Activated B cell treated with CpG ODN at 0.5 μM for 24 hours (primary cell): ENCODE measurements around the gene FHIP1A. TPM values are rescaled to one million over a fixed set of nuclear protein-coding genes. Genes with fewer than 3 reads are reported as not detected.

Source experiments
- ATAC-seq: fragments of 200-7000 bp; cut with Tn5 transposase; one replicate; pipeline ENCODE4 v1.10.0; 2021; ENCODE audit warnings: low read depth, mild to moderate bottlenecking, moderate library complexity
- CTCF ChIA-PET: fragments of 350-600 bp; sonication (Branson Sonifier 250); formaldehyde crosslinking; loops from one replicate; lab custom pipeline; 2021; ENCODE audit warnings: antibody characterized with exemption; lab: Charles Lee
- POLR2A ChIA-PET: fragments of 350-600 bp; sonication (Branson Sonifier 250); formaldehyde crosslinking; loops from one replicate; lab custom pipeline; 2021; ENCODE audit warnings: antibody characterized with exemption; lab: Charles Lee
- DNase-seq: peaks from one replicate; pipeline ENCODE4 v3.0.0; 2022
- H3K27ac Mint-ChIP-seq: one replicate; pipeline ENCODE4 v1.8.0; 2020; ENCODE audit warnings: mixed read lengths
- H3K27me3 Mint-ChIP-seq: one replicate; pipeline ENCODE4 v1.8.0; 2021; ENCODE audit warnings: mixed read lengths
- H3K36me3 Mint-ChIP-seq: one replicate; pipeline ENCODE4 v1.8.0; 2021; ENCODE audit warnings: low read depth, mixed read lengths
- H3K4me1 Mint-ChIP-seq: one replicate; pipeline ENCODE4 v1.8.0; 2021; ENCODE audit warnings: mixed read lengths
- H3K4me3 Mint-ChIP-seq: one replicate; pipeline ENCODE4 v1.8.0; 2020; ENCODE audit warnings: mild to moderate bottlenecking, mixed read lengths
- H3K9me3 Mint-ChIP-seq: one replicate; pipeline ENCODE4 v1.8.0; 2020; ENCODE audit warnings: mixed read lengths
- intact Hi-C: fragments of 100-400 bp; cut with micrococcal nuclease; formaldehyde crosslinking; loops from one replicate; pipeline ENCODE4 v1.15.1; 2024
- total RNA-seq: library from RNA; stranded (reverse); gene quantifications from 2 replicates; pipeline ENCODE4 v1.2.3, GENCODE V29; 2022
- TF ChIP-seq, protein P1 (sequence below): fragments of 200-600 bp; IDR thresholded peaks from one replicate; pipeline ENCODE4 v1.8.0; 2022; ENCODE audit warnings: antibody characterized with exemption, mild to moderate bottlenecking

Gene FHIP1A
- total RNA-seq, 1 donor from 2014 or later = 0.04 TPM

DNA sequence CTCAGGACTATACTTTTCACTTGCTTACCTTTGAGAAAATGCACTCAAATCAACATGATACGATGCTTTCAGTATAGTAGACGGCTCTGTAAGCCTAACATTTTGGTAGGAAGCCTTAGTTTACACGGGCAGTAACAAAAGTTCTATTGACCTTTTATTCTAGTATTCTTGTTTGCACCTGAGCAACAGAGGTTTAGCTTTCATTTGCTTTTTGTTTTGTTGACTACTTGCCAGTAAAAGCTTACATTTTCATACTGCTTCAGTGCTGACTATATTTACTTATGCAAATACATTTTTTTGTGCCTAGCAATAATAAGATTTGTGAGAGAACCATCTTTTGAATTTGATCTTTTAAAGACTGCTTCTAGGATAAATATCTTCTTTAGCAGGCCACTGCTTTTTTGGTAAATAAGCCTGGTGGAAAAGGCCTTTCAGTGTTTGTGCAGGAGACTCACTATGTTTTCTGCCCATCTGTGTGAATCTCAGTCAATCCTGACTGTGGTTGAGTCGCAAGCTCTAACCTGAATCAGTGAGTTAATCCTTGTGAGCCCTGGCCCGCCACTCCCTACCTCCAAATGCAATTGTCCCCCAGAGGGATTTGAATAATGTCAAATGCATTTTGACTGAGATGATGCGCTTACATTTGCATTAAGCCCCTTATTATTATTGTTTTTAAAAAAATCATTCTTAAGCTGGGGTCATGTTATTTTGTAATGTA, 21.9 kb downstream of the FHIP1A start:
- no peak overlapping the region for H3K4me3 Mint-ChIP-seq
- ChIA-PET CTCF (no interaction called here), POLR2A (no interaction called here)
- H3K27ac Mint-ChIP-seq = no peak overlapping the region
- peaks cover 7% of the 10 kb centered on the region for H3K27me3 Mint-ChIP-seq
- no peaks in the 10 kb centered on the region for H3K4me1 Mint-ChIP-seq
- no peaks in the 10 kb centered on the region for H3K36me3 Mint-ChIP-seq
- no peak for DNase-seq
- H3K9me3 Mint-ChIP-seq = no peaks in the 10 kb centered on the region
- TF ChIP-seq, protein P1, sequence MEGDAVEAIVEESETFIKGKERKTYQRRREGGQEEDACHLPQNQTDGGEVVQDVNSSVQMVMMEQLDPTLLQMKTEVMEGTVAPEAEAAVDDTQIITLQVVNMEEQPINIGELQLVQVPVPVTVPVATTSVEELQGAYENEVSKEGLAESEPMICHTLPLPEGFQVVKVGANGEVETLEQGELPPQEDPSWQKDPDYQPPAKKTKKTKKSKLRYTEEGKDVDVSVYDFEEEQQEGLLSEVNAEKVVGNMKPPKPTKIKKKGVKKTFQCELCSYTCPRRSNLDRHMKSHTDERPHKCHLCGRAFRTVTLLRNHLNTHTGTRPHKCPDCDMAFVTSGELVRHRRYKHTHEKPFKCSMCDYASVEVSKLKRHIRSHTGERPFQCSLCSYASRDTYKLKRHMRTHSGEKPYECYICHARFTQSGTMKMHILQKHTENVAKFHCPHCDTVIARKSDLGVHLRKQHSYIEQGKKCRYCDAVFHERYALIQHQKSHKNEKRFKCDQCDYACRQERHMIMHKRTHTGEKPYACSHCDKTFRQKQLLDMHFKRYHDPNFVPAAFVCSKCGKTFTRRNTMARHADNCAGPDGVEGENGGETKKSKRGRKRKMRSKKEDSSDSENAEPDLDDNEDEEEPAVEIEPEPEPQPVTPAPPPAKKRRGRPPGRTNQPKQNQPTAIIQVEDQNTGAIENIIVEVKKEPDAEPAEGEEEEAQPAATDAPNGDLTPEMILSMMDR = no peak
- ATAC-seq = no peak
- intact Hi-C loops = no loop called here

DNA sequence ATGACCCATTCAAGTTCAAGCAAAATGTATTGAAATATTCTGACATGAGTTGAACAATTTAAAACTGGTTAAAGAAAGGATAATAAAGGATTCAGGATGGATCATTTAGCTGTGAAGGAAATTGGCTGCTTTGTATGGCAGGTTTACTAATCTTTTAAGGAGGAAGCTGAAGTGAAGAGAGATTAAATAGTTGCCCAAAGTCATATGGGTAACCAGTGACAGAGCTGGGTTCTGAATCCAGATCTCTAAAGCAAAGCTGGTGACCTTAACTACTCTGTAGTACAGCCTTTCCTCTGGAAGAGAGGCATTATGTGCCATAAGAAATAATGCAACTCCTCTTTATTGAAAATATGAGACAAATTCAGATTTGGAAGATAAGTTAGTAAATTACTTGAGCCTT, 22.8 kb downstream of the FHIP1A start:
- Mint-ChIP-seq H3K4me1 (no peaks in the 10 kb centered on the region), H3K9me3 (no peaks in the 10 kb centered on the region), H3K36me3 (no peaks in the 10 kb centered on the region), H3K27me3 (peaks cover 7% of the 10 kb centered on the region), H3K4me3 (no peak overlapping the region), H3K27ac (no peak overlapping the region)
- TF ChIP-seq, protein P1 = no peak
- intact Hi-C loops = no loop called here
- ChIA-PET POLR2A (no interaction called here), CTCF (no interaction called here)
- ATAC-seq (no peak), DNase-seq (no peak)

DNA sequence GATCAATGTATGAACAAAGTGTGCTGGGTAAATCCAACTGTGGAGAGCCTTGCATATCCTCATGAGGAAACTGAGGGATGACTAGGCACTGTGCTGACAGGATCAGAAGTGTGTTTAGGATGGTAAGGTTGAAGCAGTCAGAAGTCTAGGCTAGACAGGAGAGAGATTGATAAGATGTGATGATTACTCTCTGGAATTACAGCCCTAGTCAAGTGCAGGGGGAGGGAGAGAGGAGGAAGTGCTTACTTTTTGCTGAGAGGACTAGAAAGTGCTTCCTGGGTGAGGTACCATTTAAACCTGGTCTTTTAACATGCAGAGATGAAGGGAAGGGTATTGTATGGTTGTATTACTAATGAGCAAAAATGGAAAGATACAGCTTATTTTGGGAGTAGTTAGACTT, 23.7 kb downstream of the FHIP1A start:
- no peaks in the 10 kb centered on the region for H3K4me1 Mint-ChIP-seq
- H3K9me3 Mint-ChIP-seq = no peaks in the 10 kb centered on the region
- intact Hi-C loops = no loop called here
- no peak overlapping the region for H3K4me3 Mint-ChIP-seq
- DNase-seq (no peak), ATAC-seq (no peak)
- H3K27me3 Mint-ChIP-seq = peaks cover 7% of the 10 kb centered on the region
- no peak overlapping the region for H3K27ac Mint-ChIP-seq
- H3K36me3 Mint-ChIP-seq = no peaks in the 10 kb centered on the region
- TF ChIP-seq, protein P1 = no peak
- ChIA-PET CTCF (no interaction called here), POLR2A (no interaction called here)

DNA sequence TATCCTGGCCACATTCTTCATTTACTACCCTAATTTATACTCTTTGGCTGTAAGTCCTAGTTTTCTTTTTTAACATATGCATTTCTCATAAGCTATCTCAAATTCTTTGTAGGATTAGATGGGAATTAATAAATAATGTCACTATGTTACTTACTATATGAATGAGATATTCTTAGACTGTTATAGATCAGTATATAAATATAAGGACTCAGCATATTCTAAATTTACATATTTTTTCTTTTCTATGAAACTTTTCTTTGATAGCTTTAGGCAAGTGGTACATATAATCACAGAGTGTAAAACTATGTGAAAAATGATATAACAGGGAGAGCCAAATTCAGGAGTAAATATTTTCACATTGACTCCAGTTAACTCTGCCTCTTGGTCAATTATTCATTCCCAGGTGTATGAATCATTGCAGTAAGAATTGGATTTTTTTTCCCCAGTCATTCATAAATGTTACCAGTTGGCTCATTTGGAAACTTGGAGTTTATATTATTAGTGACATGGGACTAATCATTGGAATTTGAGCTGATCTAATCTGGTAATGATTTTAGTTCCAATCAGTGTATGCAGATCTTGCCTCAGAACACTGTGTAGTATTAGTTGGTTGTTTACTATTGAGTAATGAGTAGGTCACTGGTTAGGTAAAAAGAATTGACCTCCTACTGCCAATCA, 25.3 kb downstream of the FHIP1A start:
- no peaks in the 10 kb centered on the region for H3K9me3 Mint-ChIP-seq
- ATAC-seq = no peak
- intact Hi-C loops = no loop called here
- TF ChIP-seq, protein P1 = no peak
- H3K27ac Mint-ChIP-seq = no peak overlapping the region
- CTCF ChIA-PET = no interaction called here
- H3K4me1 Mint-ChIP-seq = no peaks in the 10 kb centered on the region
- H3K4me3 Mint-ChIP-seq = no peak overlapping the region
- H3K36me3 Mint-ChIP-seq = no peaks in the 10 kb centered on the region
- DNase-seq = no peak
- POLR2A ChIA-PET = no interaction called here
- peaks cover 5% of the 10 kb centered on the region for H3K27me3 Mint-ChIP-seq

DNA sequence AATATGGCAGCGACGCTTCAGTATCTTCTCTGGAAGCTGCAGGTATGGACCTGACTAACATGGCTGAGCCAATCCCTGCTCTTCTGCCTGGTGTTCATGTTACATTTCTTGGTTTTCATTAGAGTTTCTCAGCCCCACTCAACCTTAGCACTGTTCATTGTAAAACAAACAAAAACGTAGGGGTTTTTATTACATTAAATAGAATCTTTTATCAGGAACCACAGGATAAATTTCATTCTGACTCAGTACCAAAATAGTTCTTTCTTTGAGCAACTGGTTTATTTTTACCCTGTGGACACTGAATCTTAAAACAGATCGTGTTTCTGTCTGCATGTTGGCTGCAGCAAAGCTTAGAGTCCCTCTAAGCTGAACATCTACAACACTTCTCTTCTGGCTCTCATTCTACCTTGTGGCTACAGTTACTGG, 27.1 kb downstream of the FHIP1A start:
- CTCF ChIA-PET = no interaction called here
- H3K27me3 Mint-ChIP-seq = peaks cover 5% of the 10 kb centered on the region
- no peaks in the 10 kb centered on the region for H3K36me3 Mint-ChIP-seq
- intact Hi-C loops = no loop called here
- no peak overlapping the region for H3K4me3 Mint-ChIP-seq
- POLR2A ChIA-PET = no interaction called here
- no peaks in the 10 kb centered on the region for H3K9me3 Mint-ChIP-seq
- no peak for DNase-seq
- no peaks in the 10 kb centered on the region for H3K4me1 Mint-ChIP-seq
- ATAC-seq = no peak
- H3K27ac Mint-ChIP-seq = no peak overlapping the region
- TF ChIP-seq, protein P1 = no peak
